HG03457 (cell line): ENCODE results near the gene ERICH2.
"Not testable (repeated sequence)": the region's sequence is repeated elsewhere in the genome, so short reads cannot be mapped to it uniquely, and the experiment has no call there.

Experiments
- ATAC-seq: cut with Tn5 transposase; IDR thresholded peaks from one replicate; pipeline ENCODE4 v1.9.1; 2021; ENCODE audit warnings: moderate number of reproducible peaks; ENCODE audit not compliant: unreplicated experiment

The ERICH2 gene

DNA sequence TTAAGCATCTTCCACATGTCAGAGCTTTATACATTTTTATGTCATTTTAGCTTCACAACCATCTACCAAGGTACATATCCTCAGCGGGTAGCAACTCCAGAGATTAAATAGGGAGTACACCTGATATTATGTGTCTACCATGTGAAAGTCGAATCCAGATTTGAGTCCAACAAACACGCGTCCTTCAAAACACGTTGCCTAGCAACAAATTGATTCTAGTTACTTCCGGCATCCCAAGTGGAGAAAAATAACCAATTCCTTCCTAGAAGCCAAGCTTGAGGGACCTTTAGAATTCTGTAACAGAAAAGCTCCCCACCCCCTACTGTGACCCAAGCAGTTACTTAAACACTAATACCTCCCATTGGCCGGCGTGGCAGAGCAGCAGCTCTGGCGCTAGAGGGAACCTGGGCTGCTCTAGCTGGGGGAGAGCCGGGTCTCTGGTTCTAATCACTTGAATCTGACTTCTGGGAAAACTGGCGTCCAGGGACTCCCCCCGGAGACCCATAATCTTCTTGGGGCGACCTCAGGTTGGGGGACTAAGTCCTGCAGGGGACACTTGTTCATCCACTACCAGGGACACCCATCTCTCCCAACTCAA, at the start of gene ERICH2:
Gene ERICH2 (plus strand): TSS at position 371 of the 598 bp plus-strand sequence. CDS start 304 bp downstream, outside the sequence.
- ATAC-seq = no peak

DNA sequence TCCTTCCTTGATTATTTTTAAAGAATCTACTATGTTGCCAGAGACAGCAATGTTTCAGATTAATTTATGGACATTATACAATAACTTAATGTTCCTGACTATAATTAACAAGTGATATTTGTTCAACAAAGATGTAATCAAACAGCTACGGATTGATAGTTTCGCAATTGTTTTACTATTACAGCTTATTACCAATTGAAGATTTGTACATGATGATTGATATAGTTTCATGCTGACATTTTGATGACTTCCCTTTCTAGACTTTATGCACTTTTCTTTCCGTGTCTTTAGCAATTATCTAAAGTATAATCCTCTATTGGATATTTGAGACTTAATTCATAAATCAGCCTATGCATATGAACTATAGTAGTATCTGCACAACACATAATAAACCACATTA, 48.5 kb upstream of the ERICH2 start:
- no peak for ATAC-seq

GRCh38 chr2:170722301-170722700, 47.9 kb upstream of the ERICH2 start:
- ATAC-seq = no peak

- ATAC-seq = no peak
Measured at GRCh38 chr2:170723446-170723958, 46.7 kb upstream of the ERICH2 start.

DNA sequence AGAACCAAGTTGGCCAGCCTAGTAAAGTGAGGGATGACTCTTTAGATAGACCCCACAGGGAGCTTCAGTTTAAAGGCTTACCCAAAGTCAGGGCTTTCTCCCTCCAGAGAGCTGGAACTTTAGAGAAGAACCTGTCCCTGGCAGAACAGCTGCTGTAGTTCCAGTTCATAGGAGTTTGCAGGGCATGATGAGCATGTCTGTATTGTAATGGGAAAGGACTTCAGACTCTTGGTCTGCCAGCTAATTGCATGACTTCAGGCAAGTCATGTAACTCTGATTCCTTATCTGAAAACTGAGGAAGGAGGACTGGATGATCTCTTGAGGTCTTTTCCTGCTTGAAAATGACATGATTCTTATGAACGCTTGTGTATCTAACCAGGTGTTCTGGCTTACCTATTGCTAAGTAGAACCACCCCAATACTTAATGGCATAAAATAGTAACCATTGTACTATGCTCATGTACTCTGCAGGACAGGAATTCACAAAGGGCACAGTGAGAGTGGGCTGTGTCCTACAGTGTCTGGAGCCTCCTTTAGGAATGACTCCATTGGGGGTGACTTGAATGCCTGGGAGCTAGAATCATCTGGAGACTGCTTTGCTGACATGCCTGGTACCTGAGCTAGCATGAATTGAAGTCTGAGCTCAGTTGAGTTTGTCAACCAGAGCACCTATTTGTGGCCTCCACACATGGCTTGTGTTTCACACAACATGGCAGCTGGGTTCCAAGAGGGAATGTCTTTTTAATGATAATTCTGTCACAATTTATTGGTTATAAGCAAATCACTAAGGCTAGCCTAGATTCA, 36.2 kb upstream of the ERICH2 start:
- ATAC-seq = no peak

DNA sequence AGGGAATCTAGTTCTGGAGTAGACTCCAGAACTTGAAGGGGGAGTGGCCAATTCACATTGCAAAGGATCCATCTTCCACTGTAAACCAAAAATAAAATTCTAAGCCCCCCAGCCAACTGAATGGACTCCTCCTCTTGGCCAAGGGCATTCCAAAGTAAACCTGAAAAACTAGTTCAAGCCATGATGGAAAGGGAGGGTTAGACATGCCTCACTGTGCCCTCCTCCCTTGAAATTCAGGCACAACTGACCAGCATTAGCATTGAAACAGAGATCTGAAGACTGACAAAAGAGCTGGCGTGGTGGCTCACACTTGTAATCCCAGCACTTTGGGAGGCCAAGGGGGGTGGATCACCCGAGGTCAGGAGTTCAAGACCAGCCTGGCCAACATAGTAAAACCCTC, 35.6 kb upstream of the ERICH2 start:
- not testable (repeated sequence) for ATAC-seq

DNA sequence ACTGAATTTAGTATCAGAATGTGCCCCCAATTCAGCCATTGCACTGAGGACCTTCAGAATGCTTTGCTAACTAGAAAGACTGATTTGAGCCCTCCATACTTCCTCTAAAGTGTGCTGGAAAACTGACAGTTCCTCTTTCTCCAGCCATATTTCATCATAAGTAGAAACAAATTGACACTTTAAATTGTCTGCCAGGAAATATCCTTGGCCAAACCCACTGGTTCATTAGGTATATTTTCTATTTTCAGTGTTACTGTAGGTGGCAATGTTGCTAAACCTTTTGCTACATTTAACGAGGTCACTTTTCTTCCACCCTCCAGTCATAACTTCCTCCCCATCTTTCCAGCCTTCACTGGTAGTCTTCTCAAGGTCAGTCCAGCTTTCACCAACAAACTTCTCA, 33.5 kb upstream of the ERICH2 start:
- ATAC-seq = no peak

DNA sequence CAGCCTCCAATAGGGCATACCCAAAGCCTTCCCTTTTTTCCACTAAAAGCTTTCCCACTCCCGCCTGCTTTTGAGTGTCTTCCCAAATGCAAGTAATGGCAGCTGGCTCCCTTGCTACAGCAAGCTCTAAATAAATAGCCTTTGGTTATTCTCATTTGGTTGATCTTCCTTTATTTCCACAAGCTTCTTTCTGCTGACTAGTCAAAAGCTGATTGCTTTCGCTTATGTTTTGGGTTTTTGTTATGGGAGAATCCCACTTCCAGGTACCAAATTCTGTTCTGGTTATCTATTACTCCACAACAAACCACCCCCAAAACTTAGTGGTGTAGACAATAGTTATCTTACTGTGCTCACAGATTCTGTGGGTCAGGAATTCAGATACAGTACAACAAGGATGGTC, 32.8 kb upstream of the ERICH2 start:
- no peak for ATAC-seq

DNA sequence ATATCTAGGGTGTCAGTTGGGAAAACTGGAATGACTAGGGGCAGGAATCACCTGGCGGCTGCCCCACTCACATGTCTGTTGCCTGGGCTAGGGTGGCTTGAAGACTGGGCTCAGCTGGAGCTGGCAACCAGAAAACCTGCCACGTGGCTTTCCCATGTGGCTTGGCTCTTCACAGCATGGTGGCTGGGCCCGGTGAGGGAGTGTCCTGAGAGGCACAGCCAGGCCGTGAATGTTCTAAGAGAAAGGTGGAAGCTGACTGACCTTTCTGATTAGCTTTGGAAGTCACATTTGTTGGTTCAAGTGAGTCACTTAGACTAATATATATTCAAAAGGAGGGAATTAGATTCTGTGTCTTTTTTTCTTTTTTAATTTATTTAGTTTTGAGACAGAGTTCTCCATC, 32.4 kb upstream of the ERICH2 start:
- ATAC-seq = no peak

DNA sequence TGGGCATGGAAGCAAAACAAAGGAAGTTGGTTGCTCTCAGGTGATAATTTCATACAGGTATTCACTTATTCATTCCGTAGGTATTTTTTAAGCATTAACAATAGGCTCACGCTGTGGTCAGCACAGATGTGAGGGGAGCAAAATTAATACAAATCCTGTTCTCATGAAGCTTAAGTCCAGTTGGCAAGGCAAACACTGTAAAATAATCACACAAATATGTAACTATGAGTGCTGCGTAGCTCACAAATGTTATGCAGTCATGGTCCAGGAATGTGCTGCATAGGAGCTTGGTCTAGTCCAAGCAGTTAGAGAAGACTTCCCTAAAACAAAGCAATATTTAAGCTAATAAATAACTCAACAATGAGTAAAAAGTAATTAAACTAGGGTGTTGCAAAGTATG, 31.1 kb upstream of the ERICH2 start:
- ATAC-seq = no peak

DNA sequence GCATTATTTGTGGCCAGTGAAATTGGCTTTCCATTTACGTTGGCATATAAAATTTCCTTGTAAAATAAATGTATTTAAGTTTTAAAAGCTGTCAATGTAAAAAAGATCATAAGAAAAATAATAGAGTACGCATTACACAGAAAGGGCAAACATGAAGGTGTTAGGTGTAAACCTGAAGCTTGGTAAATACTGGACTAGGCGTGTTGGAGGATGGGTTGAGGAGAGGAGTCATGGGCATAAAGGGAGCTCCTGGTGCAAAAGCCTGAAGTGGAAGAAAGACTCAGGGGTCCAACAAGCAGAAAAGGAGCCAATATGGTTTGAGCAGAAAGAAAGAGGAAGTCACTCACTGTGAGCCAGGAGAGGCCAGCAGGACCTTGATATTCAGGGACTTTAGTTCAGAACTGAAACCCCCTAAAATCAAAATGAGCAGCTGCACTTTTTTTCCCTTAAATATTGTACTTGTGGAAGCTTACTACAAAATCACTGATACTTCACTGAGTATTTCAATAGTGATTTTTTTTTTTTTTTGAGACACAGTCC, 30.6 kb upstream of the ERICH2 start:
- no peak for ATAC-seq

GRCh38 chr2:170740660-170741059, 29.5 kb upstream of the ERICH2 start:
- no peak for ATAC-seq

DNA sequence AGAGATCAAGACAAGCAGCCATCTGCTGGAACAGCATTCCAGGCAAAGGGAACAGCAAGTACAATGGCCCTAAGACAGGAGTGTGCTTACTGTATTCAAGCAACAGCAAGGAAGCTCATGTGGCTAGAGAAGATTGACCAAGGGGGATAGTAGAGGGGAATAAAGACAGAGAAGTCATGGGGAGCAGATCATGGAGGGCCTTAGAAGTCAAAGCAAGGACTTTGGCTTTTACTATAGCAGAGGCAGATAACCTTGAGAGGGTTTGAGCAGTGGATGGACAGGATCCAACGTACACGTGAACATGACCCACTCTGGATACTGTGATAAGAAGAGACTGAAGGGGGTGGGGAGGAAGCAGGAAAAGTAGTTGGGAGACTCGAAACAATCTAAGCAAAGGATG, 28.2 kb upstream of the ERICH2 start:
- no peak for ATAC-seq

DNA sequence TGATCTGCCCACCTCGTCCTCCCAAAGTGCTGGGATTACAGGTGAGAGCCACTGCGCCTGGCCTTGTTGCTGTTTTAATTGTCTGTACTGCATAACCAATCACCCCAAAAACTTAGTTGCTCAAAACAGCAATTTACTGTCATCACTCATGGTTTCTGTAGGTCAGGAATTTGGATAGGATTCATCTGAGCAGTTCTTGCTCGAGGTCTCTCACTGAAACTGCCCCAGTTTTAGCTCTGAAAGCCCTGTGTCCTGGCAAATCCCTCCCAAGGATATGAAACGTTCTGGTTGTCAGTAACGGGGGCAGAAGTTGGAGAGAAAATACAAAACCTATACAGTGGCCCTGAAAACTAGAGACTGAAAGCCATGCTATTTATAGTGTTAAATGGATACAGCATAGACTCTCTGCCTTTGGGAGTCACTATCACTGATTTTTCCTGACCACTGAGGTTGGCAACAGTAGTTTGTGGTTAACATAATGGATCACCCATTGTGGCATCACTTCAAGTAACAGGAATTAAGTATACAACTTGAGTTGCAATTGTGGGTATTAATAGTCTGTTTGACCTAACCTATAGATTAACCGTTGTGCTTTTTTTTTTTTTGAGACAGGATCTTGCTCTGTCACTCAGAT, 27.2 kb upstream of the ERICH2 start:
- ATAC-seq = no peak

- ATAC-seq = no peak
Measured at GRCh38 chr2:170743530-170744239, 26.5 kb upstream of the ERICH2 start.

- no peak for ATAC-seq
Measured at GRCh38 chr2:170744248-170745002, 25.8 kb upstream of the ERICH2 start.

DNA sequence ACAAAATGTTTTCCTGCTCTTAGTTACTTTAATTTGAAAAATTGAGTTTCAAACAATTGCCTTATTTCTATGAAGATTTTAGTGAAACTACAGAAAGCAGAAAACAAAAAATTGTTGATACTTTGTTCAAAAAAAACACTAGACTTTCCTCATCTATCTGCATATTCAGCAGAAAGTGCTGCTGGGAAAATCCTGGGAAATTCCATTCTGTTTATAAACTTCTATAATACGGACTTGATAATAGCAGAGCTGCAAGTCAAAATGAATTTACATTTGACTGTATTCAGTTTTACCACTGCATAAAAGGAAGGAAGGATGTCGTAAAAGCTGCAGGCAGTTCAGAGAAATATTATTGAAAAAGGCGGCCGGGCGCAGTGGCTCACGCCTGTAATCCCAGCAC, 24.9 kb upstream of the ERICH2 start:
- no peak for ATAC-seq

- no peak for ATAC-seq
Measured at GRCh38 chr2:170747921-170748320, 22.3 kb upstream of the ERICH2 start.

DNA sequence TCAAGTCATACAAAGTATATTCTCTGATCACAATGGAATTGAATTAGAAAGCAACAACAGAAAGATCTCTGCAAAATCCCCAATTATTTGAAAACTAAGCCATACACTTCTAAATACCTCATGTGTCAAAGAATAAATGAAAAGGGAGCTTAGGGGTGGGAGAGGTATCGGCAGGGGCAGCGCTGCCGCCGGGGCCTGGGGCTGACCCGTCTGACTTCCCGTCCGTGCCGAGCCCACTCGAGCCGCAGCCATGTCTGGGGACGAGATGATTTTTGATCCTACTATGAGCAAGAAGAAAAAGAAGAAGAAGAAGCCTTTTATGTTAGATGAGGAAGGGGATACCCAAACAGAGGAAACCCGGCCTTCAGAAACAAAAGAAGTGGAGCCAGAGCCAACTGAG, 18.6 kb upstream of the ERICH2 start:
- ATAC-seq = not testable (repeated sequence)

GRCh38 chr2:170761572-170761971, 8.6 kb upstream of the ERICH2 start:
- ATAC-seq = no peak
